Mesothelial cell of epicardium (in vitro differentiated cells): ENCODE data around the gene PPBP. TPM values are rescaled to one million over a fixed set of nuclear protein-coding genes. Genes with fewer than 3 reads are reported as not detected.

ENCODE experiments used
- DNase-seq, 2 experiments: peaks; one replicate each; pipeline ENCODE4 v3.0.0; 2021; ENCODE audit warnings: low spot score in 2 of 2; ENCODE audit not compliant: unreplicated experiment in 2 of 2
- H3K27ac Mint-ChIP-seq: 2 replicates; pipeline ENCODE4 v1.8.0; 2021; ENCODE audit warnings: mixed read lengths
- H3K27me3 Mint-ChIP-seq: 2 replicates; pipeline ENCODE4 v1.8.0; 2021; ENCODE audit warnings: low read depth, mixed read lengths
- H3K36me3 Mint-ChIP-seq: 2 replicates; pipeline ENCODE4 v1.8.0; 2021; ENCODE audit warnings: mixed read lengths
- H3K4me1 Mint-ChIP-seq: 2 replicates; pipeline ENCODE4 v1.8.0; 2021; ENCODE audit warnings: mixed read lengths
- H3K4me3 Mint-ChIP-seq: 2 replicates; pipeline ENCODE4 v1.8.0; 2021; ENCODE audit warnings: mild to moderate bottlenecking, moderate library complexity, mixed read lengths
- H3K9me3 Mint-ChIP-seq: 2 replicates; pipeline ENCODE4 v1.8.0; 2021; ENCODE audit warnings: mixed read lengths
- CTCF ChIP-seq: fragments of 200-600 bp; sonication (generic); IDR thresholded peaks from one replicate; pipeline ENCODE4 v1.5.0; 2021; ENCODE audit warnings: antibody characterized with exemption; ENCODE audit not compliant: unreplicated experiment
- total RNA-seq: library from RNA; stranded (reverse); gene quantifications from 3 replicates; pipeline ENCODE4 v1.2.1, GENCODE V29; 2021

PPBP gene
- total RNA-seq, 1 donor from 2014 or later, result not detected

DNA sequence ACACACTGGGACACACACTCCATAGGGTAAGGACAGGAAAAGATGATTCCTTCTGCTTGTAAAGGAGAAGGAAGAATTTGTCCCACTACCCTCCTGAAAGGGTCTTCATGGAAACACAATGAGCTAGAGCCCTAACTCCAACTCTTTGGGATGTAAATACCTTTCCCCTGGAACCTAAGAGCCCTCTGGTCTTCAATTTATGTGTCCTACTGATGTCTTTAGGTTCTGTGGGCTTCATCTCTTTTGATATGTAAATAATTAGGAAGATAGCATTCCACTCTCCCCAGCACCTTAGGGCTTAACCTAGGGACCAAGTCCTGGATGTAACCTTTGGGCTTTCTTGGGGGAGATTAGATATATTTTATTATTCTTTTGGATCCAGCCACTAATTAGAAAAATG lies 44.4 kb downstream of the PPBP start:
- H3K27ac Mint-ChIP-seq, result no peak overlapping the region
- DNase-seq, result no peak
- H3K36me3 Mint-ChIP-seq, result no peaks in the 10 kb centered on the region
- H3K9me3 Mint-ChIP-seq, result no peaks in the 10 kb centered on the region
- H3K4me3 Mint-ChIP-seq, result peak overlapping the region; percentile 64
- no peak for TF ChIP-seq CTCF
- peaks cover 10% of the 10 kb centered on the region for H3K4me1 Mint-ChIP-seq
- H3K27me3 Mint-ChIP-seq, result peaks cover 79% of the 10 kb centered on the region

DNA sequence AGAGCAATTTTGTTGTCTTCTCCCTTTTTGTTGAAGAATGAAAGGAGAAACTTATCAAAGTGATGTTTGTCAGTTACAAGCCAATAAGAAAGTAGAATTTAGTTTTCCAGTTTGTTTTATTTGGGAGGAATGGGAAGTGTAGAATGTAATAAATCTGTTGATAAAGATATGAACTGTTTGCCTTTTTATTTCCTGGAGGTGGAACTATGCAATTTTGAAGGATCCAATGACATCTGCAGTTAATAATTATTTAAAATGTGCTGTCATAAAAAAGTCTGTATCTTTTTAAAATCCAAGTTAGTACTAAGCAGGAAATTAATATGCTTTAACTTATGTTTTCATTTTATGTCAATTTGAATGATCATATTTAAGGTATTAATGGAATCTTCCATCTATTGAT lies 51.0 kb downstream of the PPBP start:
- H3K27me3 Mint-ChIP-seq, result peaks cover 36% of the 10 kb centered on the region
- no peaks in the 10 kb centered on the region for H3K36me3 Mint-ChIP-seq
- TF ChIP-seq CTCF, result no peak
- H3K27ac Mint-ChIP-seq, result no peak overlapping the region
- peaks cover 2% of the 10 kb centered on the region for H3K4me1 Mint-ChIP-seq
- no peaks in the 10 kb centered on the region for H3K9me3 Mint-ChIP-seq
- no peak overlapping the region for H3K4me3 Mint-ChIP-seq
- no peak for DNase-seq

Other genes with a start within 250 kb of the PPBP start
- 8.8 to 9.5 TPM (median 8.9 TPM) in 3 replicates for gene CXCL8, start 247.6 kb downstream of the PPBP start, total RNA-seq
- gene CXCL6, start 151.5 kb downstream of the PPBP start, total RNA-seq, result 0.16 to 0.20 TPM (median 0.18 TPM) in 3 replicates
- gene PF4V1, start 134.9 kb downstream of the PPBP start, total RNA-seq, result not detected in 3 replicates
- 0.47 to 0.77 TPM (median 0.74 TPM) in 3 replicates for gene CXCL1, start 118.8 kb downstream of the PPBP start, total RNA-seq
- not detected in 3 replicates for gene PF4, start 6.2 kb downstream of the PPBP start, total RNA-seq
- 0.22 to 0.45 TPM (median 0.38 TPM) in 3 replicates for gene CXCL5, start 10.5 kb upstream of the PPBP start, total RNA-seq
- gene CXCL3, start 50.5 kb upstream of the PPBP start, total RNA-seq, result 2.1 to 2.8 TPM (median 2.3 TPM) in 3 replicates
- gene CXCL2, start 111.0 kb upstream of the PPBP start, total RNA-seq, result 8.7 to 12.7 TPM (median 9.8 TPM) in 3 replicates
- gene MTHFD2L, start 169.9 kb upstream of the PPBP start, total RNA-seq, result 19.2 to 21.1 TPM (median 20.9 TPM) in 3 replicates